Fibroblast of skin of scalp (primary cell): ENCODE results near the gene HOXA10.
A peak's percentile ranks its signal among the peaks of the same experiment; 100 is the strongest.

Source experiments
- DNase-seq: peaks from one replicate; pipeline ENCODE4 v3.0.0-alpha.2; 2013

The HOXA10 gene

GRCh38 chr7:27165089-27165995 lies 8.8 kb downstream of the HOXA10 start, which contains the start of gene HOXA9:
Gene HOXA9, minus strand, starts transcription at chr7:27165537. Its CDS starts 80 bp downstream, at chr7:27165457.
- no peak for DNase-seq

- DNase-seq: no peak
Measured at GRCh38 chr7:27164367-27165088, 9.6 kb downstream of the HOXA10 start.

GRCh38 chr7:27164045-27164366 lies 10.1 kb downstream of the HOXA10 start:
- no peak for DNase-seq

- DNase-seq: no peak
Measured at GRCh38 chr7:27163288-27164044, 10.7 kb downstream of the HOXA10 start.

GRCh38 chr7:27162561-27163287 lies 11.4 kb downstream of the HOXA10 start:
- DNase-seq: no peak

DNA sequence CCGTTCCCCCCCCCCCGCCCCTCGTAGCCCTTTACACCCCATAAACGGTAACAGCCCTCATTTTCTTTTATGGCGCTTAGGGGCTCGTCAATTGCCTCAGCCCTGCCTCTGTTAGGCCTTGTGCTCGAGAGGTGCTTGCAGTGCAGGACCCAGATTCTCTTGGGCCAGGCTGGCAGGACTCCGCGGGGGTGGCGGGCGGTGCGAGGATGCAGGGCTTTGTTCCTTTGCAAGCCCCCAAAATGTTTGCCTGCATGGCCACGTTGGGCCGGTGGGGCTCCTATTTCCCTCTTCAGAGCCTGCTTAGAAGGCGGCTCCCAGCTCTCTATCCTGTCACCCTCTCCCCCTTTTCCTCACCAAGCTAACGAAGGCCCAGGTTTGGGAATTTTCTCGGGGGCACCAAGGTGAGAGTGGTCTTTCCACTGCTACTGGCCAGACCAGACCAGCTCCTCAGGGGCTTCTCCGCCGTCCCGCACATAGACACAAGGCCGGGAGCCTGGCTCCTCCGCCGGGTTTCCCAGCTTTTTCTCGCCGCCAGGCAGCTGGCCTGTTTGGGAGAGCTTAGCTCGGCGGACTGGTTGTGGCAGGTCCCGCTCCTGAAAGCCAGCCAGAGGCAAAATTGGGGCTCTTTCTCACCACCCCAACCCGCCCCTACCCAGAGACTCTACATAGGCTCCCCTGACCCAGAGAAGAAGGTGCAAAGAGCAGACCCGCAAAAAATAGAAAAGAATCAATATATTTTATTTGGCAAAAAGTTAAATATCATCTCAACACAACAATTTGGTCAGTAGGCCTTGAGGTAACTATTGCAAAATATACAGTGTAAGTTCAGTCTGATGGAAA lies 12.2 kb downstream of the HOXA10 start:
- DNase-seq: no peak

GRCh38 chr7:27161214-27161720 lies 12.9 kb downstream of the HOXA10 start:
- no peak for DNase-seq

- DNase-seq: peak; percentile 69
Measured at GRCh38 chr7:27160546-27161213, 13.4 kb downstream of the HOXA10 start.

GRCh38 chr7:27160145-27160545 lies 14.0 kb downstream of the HOXA10 start:
- no peak for DNase-seq

DNA sequence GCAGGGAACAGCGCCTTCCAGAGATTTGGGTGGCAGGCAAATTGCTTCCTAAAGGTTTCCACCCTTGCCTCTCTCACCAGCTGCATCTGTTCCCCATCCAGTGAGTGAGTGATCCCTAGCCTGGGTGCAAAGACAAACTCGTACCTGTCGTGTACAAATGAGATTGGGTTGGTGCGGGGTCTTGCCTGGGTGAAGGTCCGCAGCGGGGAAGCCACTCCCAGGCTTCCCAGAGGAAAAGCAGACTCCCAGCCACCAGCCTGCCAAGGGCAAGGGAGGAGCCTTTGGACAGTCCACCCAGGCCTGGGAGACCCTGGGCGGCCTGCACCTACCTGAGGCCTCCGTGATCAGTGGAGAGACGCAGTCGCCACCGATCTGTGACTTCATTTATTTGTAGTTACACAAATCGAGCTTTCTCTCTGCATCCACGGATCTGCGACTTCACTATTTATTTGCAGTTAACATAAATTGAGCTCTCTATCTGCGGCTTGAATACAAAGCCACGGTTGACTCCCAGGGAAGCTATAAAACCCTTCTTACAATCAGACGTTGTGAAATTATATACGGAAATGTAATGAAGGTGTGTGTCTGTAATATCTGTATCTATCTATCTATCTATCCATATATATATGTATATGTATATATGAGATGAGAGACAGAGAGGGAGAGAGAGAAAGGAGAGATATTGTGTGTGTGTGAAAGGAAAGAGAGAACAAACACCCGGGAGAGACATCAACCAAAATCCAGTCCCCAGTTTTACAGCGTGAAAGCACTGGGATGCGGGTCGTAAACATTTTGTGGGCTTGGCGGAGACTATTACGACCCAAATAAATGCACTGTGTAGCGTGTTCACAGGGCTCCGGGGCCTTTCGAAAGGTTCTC lies 14.6 kb downstream of the HOXA10 start:
- no peak for DNase-seq

GRCh38 chr7:27158436-27159265 lies 15.5 kb downstream of the HOXA10 start:
- DNase-seq: no peak

DNA sequence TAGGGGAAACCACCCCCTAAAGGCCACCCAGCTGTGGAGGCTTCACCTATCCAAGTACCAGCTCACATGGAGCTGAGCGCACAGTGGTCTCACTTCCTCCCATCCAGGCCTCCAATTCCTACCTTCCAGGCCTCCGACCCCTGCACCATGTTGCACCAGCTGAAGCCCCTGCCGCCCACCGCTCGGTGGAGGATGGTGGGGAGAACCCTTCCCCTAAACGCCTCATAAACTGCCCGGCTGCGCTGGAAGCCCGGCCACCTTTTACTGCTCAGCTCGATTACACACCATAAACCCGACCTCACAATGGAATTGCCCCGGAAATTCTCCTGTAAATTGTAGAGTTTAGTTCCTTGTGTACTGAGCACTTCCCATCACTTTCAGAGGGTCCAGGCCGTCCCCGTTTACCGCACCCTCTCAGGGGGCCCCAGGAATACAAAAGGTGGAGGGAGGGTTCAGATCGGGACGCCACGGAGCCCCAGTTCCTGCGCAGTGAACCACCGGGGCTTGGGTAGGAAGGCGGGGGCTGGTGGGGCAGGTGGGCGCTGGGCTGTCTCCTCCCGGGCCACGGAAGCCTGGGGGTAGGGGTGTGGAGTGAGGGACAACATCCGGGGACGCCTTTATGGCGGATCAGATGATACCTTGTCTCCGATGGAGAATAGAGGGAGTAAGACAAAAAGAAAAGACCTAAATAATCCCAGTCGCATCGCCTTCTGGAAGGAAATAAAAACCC lies 16.3 kb downstream of the HOXA10 start:
- no peak for DNase-seq

DNA sequence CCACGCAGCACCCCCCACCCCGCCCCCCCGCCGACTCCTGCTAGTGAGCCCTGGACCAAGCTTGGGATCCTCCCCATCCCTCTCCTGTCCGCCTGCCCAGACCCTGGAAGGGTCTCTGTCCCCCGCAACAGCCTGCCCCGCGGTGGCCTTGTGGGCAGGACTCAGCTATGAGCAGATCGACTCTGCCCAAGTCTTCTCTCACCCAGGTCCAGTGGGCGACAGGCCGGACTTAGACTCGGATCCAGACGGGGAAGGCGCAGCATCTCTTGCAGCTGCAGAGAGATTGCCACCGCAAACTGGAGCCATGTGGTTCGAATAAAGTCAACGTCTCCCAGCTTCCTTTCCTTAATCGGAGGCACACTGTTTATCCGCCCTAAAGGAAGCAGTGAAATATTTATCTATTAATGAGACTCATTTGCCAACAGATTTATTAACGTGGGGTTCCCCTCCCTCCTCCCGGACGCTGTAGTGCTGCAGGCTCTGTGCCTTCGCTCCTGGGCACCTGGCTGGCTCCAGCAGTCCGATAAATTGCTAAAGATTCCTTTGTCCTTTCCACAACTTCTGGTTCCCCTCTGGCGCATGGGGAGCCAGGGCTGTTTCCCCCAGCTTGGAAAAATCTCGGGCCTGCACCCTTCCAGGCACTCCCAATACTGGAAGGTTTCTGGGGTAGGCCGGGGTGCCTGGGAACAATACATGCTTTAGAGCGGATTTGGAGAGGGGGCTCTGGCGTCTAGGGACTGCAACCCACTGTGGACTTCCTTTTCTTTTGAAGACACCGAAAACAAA lies 17.0 kb downstream of the HOXA10 start:
- DNase-seq: no peak

GRCh38 chr7:27156508-27156898 lies 17.6 kb downstream of the HOXA10 start, which contains the start of gene HOXA7:
Gene HOXA7, minus strand, starts transcription at chr7:27156675. Its CDS starts 130 bp downstream, at chr7:27156545.
- no peak for DNase-seq

DNA sequence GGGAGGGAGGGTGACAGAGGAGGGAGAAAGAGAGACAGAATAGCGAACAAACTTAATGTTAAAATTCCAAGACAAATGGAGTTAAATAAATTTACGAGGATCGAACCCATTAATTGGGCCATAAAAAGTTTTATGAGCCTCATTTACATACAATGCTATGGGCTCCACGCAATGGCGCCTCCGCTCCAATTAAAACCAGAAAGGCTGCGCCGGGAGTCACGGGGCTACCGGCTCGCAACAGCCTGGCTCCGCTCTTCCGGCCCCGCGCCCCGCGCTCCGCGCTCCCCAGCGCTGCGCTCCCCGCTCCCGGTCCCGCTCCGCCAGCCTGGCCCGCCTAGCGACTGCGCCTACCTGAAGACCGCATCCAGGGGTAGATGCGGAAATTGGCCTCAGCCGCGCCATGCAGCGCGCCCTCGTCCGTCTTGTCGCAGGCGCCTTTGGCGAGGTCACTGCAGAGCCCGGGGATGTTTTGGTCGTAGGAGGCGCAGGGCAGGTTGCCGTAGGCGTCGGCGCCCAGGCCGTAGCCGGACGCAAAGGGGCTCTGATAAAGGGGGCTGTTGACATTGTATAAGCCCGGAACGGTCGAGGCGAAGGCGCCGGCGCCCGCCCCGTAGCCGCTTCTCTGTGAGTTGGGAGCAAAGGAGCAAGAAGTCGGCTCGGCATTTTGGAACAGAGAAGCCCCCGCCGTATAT lies 18.2 kb downstream of the HOXA10 start:
- DNase-seq: no peak
